Body of pancreas (tissue), 4 donors: ENCODE results near the gene IGF1R. TPM values are rescaled to one million over a fixed set of nuclear protein-coding genes. Genes with fewer than 3 reads are reported as not detected.
A peak's percentile ranks its signal among the peaks of the same experiment; 100 is the strongest.

Source experiments
- ATAC-seq: fragments of 150-250 bp; one replicate; pipeline ENCODE4 v1.9.1; 2016
- DNase-seq, 4 donors: peaks; one replicate each; pipeline ENCODE4 v3.0.0-alpha.2; 2019
- H3K27ac ChIP-seq, 4 donors: fragments of 200-600 bp; sonication (generic); 1 replicate in 3 of 4; 2 replicates in 1 of 4; pipeline versions ENCODE4 v1.5.1 to v1.6.1; 2016 to 2019; ENCODE audit warnings: mild to moderate bottlenecking in 1 of 4, mixed read lengths in 1 of 4, moderate library complexity in 1 of 4
- H3K27me3 ChIP-seq, 2 donors: fragments of 200-600 bp; sonication (generic); one replicate each; pipeline ENCODE4 v1.6.0; 2016; ENCODE audit warnings: mild to moderate bottlenecking in 1 of 2
- H3K36me3 ChIP-seq, 2 donors: fragments of 200-600 bp; sonication (generic); replicated peaks in 1 of 2; 2 replicates each; pipeline ENCODE4 v1.5.1; 2016; ENCODE audit warnings: low read depth in 2 of 2; ENCODE audit not compliant: insufficient read depth in 1 of 2
- H3K4me1 ChIP-seq: fragments of 200-600 bp; sonication (generic); one replicate; pipeline ENCODE4 v1.6.0; 2016
- H3K4me3 ChIP-seq, 2 donors: fragments of 200-600 bp; sonication (generic); 1 replicate in 1 of 2; 2 replicates in 1 of 2; pipeline ENCODE4 v1.5.1; 2016 to 2019
- H3K9me3 ChIP-seq, 3 donors: fragments of 200-600 bp; sonication (generic); 1 replicate in 2 of 3; 2 replicates in 1 of 3; pipeline ENCODE4 v1.5.1; 2016
- CTCF ChIP-seq, 7 experiments: fragments of 450-650 bp in 4 of 7; fragments of 200-600 bp in 3 of 7; sonication (generic) in 3 of 7; IDR thresholded peaks; one replicate each; pipeline ENCODE4 v1.5.1; 2016 to 2019; ENCODE audit warnings: antibody characterized with exemption in 7 of 7
- POLR2A ChIP-seq, 3 donors: fragments of 450-650 bp; IDR thresholded peaks; one replicate each; pipeline ENCODE4 v1.6.1; 2016; ENCODE audit warnings: antibody characterized with exemption in 3 of 3, mild to moderate bottlenecking in 2 of 3
- WGBS, 2 donors: methylation state at CpG; one replicate each; pipeline ENCODE4 v1.1.5; 2017; 5-methylcytosine and 5-hydroxymethylcytosine counted together
- intact Hi-C: fragments of 100-400 bp; cut with DNase I; formaldehyde crosslinking; loops from one replicate; pipeline ENCODE4 v1.15.1; 2023
- total RNA-seq, 2 donors: library from RNA; depleted of rRNA; stranded (reverse); fragments of >200 nt; gene quantifications; one replicate each; pipeline ENCODE4 v1.1.0, GENCODE V29; 2016

IGF1R gene
- total RNA-seq, 2 donors from 2014 or later = 34.8 to 55.7 TPM

GRCh38 chr15:98772895-98773294 lies 124.6 kb downstream of the IGF1R start:
- no peak for ATAC-seq
- no peak for DNase-seq
- H3K27ac ChIP-seq = peak overlapping the region in 1 of 4 donors; percentile 22
- no peaks in the 10 kb centered on the region for H3K27me3 ChIP-seq
- no peaks in the 10 kb centered on the region for H3K36me3 ChIP-seq
- no peak overlapping the region for H3K4me3 ChIP-seq
- WGBS, 2 donors = 74 to 80% methylated on average over 3 of the region's 3 CpGs
- no peaks in the 10 kb centered on the region for H3K9me3 ChIP-seq
- intact Hi-C loops = no loop called here
- TF ChIP-seq CTCF (IDR thresholded peaks at IDR 0.05) (no peak), POLR2A (IDR thresholded peaks at IDR 0.05) (no peak)
- peaks cover 73% of the 10 kb centered on the region for H3K4me1 ChIP-seq

- no peak for DNase-seq
- peak overlapping the region in 2 of 4 donors; percentile 16 to 17 for H3K27ac ChIP-seq
- no peak overlapping the region for H3K4me3 ChIP-seq
- TF ChIP-seq CTCF (IDR thresholded peaks at IDR 0.05) = no peak
- TF ChIP-seq POLR2A (IDR thresholded peaks at IDR 0.05) = no peak
- 92 to 97% methylated on average over 6 of the region's 6 CpGs for WGBS, 2 donors
- ATAC-seq = no peak
- no peaks in the 10 kb centered on the region for H3K9me3 ChIP-seq
- no peaks in the 10 kb centered on the region for H3K36me3 ChIP-seq
- peaks cover 80% of the 10 kb centered on the region for H3K4me1 ChIP-seq
- intact Hi-C loops = no loop called here
- H3K27me3 ChIP-seq = no peaks in the 10 kb centered on the region
These were observed 125.3 kb downstream of the IGF1R start for GRCh38 chr15:98773616-98774015.

GRCh38 chr15:98774756-98775497 lies 126.6 kb downstream of the IGF1R start:
- 64 to 67% methylated on average over 10 of the region's 10 CpGs for WGBS, 2 donors
- H3K9me3 ChIP-seq = no peaks in the 10 kb centered on the region
- no peak for ATAC-seq
- no peak overlapping the region for H3K4me3 ChIP-seq
- H3K27me3 ChIP-seq = no peaks in the 10 kb centered on the region
- peaks cover 84% of the 10 kb centered on the region for H3K4me1 ChIP-seq
- H3K27ac ChIP-seq = peak overlapping the region; percentile 26 to 87 (median 69)
- intact Hi-C loops = no loop called here
- peak in 2 of 4 donors; percentile 26 to 54 for DNase-seq
- H3K36me3 ChIP-seq = no peaks in the 10 kb centered on the region
- TF ChIP-seq CTCF (IDR thresholded peaks at IDR 0.05) (no peak), POLR2A (IDR thresholded peaks at IDR 0.05) (no peak)

GRCh38 chr15:98775498-98776230 lies 127.3 kb downstream of the IGF1R start:
- Histone ChIP-seq H3K4me1 (peaks cover 78% of the 10 kb centered on the region), H3K27ac (peak overlapping the region; percentile 26 to 87 (median 69)), H3K27me3 (no peaks in the 10 kb centered on the region), H3K4me3 (no peak overlapping the region), H3K36me3 (no peaks in the 10 kb centered on the region), H3K9me3 (no peaks in the 10 kb centered on the region)
- ATAC-seq (no peak), DNase-seq (no peak)
- WGBS, 2 donors = 85 to 91% methylated on average over 7 of the region's 7 CpGs
- intact Hi-C loops = no loop called here
- TF ChIP-seq CTCF (IDR thresholded peaks at IDR 0.05) = no peak
- TF ChIP-seq POLR2A (IDR thresholded peaks at IDR 0.05) = no peak
